SU-DHL-6 (cell line): ENCODE measurements around the gene HIP1R.

Source experiments
- CTCF ChIP-seq: fragments of 200-600 bp; sonication (generic); IDR thresholded peaks from one replicate; pipeline ENCODE4 v1.5.1; 2017; ENCODE audit warnings: antibody characterized with exemption, mild to moderate bottlenecking, low read length, moderate library complexity; ENCODE audit not compliant: insufficient read depth, poor library complexity, severe bottlenecking
- EZH2phosphoT487 ChIP-seq: fragments of 200-600 bp; sonication (generic), shearing (Covaris generic); conservative IDR thresholded peaks from 2 replicates; pipeline ENCODE4 v1.6.1; 2018; ENCODE audit warnings: mild to moderate bottlenecking, antibody characterized with exemption, low read length, moderate library complexity, mixed read lengths

- TF ChIP-seq CTCF (no peak), EZH2phosphoT487 (no peak)
These were observed 45.0 kb downstream of the HIP1R start for GRCh38 chr12:122880155-122880667.
